ENCODE measurements around the gene RAE1. TPM values are rescaled to one million over a fixed set of nuclear protein-coding genes. Genes with fewer than 3 reads are reported as not detected.
"Not testable (repeated sequence)": the region's sequence is repeated elsewhere in the genome, so short reads cannot be mapped to it uniquely, and the experiment has no call there.

Gene RAE1
- total RNA-seq, 1 experiment from 2014 or later: 62.6 TPM

DNA sequence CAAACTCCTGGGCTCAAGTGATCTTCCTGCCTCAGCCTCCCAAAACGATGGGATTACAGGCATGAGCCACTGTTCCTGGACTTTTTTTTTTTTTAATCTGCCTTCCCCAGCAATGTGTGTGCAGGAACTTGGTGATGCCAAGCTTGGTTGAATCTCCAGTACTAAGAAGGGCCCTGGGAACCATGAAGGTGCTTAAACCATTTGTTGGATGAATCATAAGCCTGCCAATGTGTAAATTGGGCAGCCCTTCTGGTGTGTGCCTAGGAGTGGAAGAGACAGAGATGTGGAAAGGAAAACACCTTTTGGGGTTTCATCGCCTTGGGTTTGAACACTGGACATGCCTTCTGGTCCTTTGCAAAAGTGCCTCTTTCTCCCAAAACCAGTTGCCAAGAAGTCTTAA is 28.6 kb upstream of the RAE1 start:
- in situ Hi-C loops (cut with HindIII; ENCODE audit: low pct_unique_long_range_greater_than_20kb, low sequenced_read_pairs): no loop called here
- DNase-seq (ENCODE audit: low read depth, low spot score): no peak

GRCh38 chr20:57323034-57323433 is 28.0 kb upstream of the RAE1 start:
- DNase-seq (ENCODE audit: low read depth, low spot score): no peak
- in situ Hi-C loops (cut with HindIII; ENCODE audit: low pct_unique_long_range_greater_than_20kb, low sequenced_read_pairs): no loop called here

- in situ Hi-C loops (cut with HindIII; ENCODE audit: low pct_unique_long_range_greater_than_20kb, low sequenced_read_pairs): no loop called here
- DNase-seq (ENCODE audit: low read depth, low spot score): no peak
Measured at GRCh38 chr20:57325632-57326356, 25.3 kb upstream of the RAE1 start.

DNA sequence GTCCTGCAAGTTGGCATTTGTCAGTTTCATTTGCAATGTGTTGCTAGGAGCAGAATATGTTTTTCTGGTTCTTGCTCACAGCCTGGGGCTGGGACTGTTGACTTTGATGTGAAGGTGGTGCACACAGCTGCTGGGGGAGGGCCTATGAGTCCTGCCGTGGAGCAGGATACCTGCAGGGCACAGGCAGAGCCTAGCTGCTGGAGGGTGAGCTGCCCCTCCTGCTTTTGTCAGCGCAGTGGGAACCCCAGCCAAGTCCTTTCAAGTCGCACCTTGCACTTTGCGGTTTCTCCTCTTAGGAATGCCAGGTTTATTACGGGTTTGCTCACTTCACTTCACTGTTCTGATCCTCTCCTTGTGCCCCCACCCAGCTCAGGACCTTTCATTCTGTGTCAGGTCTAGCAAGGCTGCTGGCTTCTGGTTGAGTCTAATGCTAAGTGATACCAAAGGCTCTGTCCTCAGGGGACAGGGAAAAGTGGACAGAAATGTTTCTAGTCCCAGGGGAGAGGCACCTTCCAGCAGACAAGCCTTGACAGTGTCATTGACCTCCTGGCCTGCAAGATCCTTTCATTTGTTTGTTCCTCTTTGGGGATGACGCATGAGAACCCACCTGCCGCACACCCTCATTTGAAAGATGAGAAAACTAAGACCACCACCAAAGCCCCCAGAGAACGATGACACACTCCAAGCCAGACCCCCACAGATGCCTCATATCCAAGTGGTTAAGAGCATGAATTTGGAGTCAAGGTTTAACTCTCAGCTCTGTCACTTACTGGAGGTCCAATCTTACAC is 24.2 kb upstream of the RAE1 start:
- in situ Hi-C loops (cut with HindIII; ENCODE audit: low pct_unique_long_range_greater_than_20kb, low sequenced_read_pairs): no loop called here

DNA sequence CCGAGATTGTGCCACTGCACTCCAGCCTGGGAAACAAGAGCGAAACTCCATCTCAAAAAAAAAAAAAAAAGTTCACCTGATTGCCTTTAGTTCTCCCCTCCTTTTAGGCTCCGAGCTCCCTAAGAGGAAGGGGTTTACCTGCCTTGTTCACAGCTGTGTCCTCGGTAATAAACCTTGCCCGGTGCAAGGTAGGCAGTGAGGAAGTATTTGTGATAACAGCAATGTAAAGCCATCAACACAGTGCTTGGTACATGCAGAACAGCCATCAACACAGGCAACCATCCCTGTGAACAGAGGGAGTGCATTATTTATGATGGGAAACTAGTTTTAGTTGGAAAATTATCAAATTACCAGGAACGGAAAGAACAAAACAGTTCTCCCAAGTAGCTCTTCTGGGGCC is 23.2 kb upstream of the RAE1 start:
- in situ Hi-C loops (cut with HindIII; ENCODE audit: low pct_unique_long_range_greater_than_20kb, low sequenced_read_pairs): no loop called here
- DNase-seq (ENCODE audit: low read depth, low spot score): no peak

More for the DNA sequence above, 24.2 kb upstream of the RAE1 start:
- no peak for DNase-seq (ENCODE audit: low read depth, low spot score)

DNA sequence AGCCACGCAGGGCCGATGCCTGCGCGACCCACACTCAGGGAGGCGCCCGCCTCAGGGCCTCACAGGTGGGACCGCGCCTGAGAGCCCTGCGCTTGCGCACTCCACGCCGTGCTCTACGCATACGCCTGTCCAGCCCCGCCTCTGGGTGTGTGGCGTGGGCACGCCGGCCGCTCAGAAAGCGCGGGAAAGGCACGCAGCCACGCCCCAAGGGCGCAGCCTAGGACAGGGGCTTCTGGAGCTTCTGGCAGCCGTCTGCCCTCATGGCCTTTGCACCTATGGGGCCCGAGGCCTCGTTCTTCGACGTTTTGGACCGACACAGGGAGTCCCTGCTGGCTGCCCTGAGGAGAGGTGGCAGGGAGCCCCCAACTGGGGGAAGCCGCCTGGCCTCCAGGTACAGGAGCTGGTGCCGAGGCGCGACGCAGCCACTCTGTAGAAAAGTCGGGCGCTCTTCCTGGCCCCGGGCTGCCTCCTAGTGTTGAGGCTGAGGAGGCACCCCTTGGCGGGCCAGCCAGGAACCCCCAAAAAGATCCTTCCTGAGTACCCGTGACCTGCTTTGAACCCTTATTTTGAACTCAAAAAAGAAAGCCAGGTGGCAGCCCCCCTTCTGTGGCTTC is 21.3 kb upstream of the RAE1 start, which contains the start of gene SPO11:
TSS of gene SPO11 (plus strand) at position 196 of the 614 bp plus-strand sequence. CDS start at position 261, 65 bp downstream.
- DNase-seq (ENCODE audit: low read depth, low spot score): no peak

GRCh38 chr20:57330998-57331397 is 20.1 kb upstream of the RAE1 start:
- peak; percentile 80 for DNase-seq (ENCODE audit: low read depth, low spot score)
- in situ Hi-C loops (cut with HindIII; ENCODE audit: low pct_unique_long_range_greater_than_20kb, low sequenced_read_pairs): no loop called here

More for the DNA sequence above, 21.3 kb upstream of the RAE1 start, which contains the start of gene SPO11:
- in situ Hi-C loops (cut with HindIII; ENCODE audit: low pct_unique_long_range_greater_than_20kb, low sequenced_read_pairs): no loop called here

DNA sequence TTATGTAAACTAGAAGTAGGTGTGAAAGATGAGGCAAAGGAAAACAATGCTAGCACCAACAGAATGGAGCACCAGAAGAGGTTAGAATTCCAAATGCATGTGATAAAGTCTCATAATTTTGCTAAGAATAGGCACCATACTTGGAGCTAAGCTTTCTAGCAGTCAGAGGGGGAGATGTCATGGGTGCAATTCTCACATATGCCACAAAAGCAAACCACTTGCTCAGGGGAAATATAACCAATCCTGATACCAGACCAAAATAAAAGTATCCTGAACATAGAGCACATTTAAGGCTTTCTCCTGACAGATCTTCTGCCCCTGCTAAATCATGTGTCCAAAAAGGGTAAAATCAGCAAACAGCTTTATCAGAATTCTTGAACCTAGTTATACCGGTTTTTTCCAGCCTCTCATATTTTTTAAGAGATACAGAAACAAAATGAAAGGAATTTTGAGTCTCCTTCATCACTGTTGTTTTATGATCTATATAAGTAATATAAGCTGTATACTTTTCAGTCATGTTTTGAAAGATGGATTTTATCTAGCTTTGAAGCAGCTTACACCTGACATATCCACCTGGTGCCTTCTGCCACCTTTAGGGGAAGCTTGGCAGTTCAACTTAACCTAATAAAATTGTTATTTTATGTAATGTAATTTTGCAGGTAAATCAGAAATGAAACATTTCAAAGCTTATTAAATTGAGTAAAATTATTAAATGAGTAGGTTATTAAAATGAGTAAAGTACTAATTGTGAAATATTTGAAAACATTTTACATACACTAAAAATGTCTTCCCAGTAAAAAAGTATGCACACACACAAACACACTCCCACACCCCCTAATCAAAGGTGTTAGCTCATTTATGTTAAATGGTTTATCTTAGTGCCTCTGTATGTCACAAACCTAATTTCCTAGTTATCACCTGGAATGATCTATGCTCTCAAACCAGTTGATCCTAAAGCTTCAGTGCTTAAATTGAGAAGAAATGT is 18.7 kb upstream of the RAE1 start:
- in situ Hi-C loops (cut with HindIII; ENCODE audit: low pct_unique_long_range_greater_than_20kb, low sequenced_read_pairs): no loop called here
- peak; percentile 38 for DNase-seq (ENCODE audit: low read depth, low spot score)

DNA sequence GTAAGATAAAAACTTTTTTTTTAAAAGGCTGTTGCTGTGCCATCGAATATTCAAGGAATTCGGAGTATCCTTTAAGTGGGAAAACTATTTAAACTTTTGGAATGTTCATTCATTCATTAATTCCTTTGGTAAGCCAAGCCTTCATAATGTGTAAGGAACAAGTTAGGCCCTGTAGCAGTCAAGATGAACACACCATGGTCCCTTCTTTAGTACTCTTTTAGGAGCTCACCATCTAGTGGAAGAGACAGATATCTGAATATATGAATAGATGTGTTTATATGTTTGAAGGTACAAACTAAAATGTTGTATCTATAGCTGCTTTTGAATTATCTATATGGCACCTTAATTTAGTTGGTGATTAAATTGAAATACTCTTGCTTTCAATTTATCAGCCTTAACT is 15.7 kb upstream of the RAE1 start:
- in situ Hi-C loops (cut with HindIII; ENCODE audit: low pct_unique_long_range_greater_than_20kb, low sequenced_read_pairs): no loop called here
- peak; percentile 72 for DNase-seq (ENCODE audit: low read depth, low spot score)

DNA sequence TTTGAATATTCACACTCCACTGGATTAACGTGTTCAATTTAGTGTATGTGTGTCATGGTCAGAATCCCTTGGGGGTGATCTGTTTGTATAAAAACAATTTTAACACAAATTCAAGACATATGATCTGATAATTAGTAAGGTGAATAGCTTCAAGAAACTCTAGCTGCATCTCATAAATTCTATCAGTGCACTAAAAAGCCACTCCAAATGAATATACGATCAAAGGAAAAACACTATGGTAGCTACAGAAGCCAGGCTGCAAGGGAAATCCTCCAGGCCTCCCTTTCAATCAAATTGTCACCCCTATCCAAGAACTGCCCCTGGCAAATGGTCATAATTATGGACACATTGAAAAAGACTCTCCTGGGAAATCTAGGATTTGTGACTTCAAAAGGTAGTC is 9.4 kb upstream of the RAE1 start:
- DNase-seq (ENCODE audit: low read depth, low spot score): no peak
- in situ Hi-C loops (cut with HindIII; ENCODE audit: low pct_unique_long_range_greater_than_20kb, low sequenced_read_pairs): no loop called here

- in situ Hi-C loops (cut with HindIII; ENCODE audit: low pct_unique_long_range_greater_than_20kb, low sequenced_read_pairs): no loop called here
- no peak for DNase-seq (ENCODE audit: low read depth, low spot score)
Measured at GRCh38 chr20:57342829-57343228, 8.2 kb upstream of the RAE1 start.

- in situ Hi-C loops (cut with HindIII; ENCODE audit: low pct_unique_long_range_greater_than_20kb, low sequenced_read_pairs): no loop called here
- peak; percentile 81 for DNase-seq (ENCODE audit: low read depth, low spot score)
Measured at GRCh38 chr20:57346477-57346876, 4.6 kb upstream of the RAE1 start.

DNA sequence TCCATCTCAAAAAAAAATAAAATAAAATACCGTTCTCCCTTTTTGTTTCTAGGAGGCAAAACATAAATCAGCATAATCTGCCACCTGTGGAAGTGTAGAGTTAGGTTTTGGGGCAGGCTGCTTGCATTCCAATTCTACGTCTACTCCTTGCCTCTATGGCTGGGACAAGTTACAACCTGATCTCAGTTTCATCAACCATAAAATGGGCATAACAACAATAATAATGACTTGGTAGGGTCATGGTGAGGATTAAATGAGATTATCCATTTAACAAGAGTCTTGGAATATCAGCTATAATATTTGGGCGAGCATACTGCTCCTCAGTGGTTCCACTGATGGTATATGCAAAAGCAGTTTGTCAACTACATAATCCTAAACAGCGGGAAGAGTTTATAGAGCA is 3.7 kb upstream of the RAE1 start:
- in situ Hi-C loops (cut with HindIII; ENCODE audit: low pct_unique_long_range_greater_than_20kb, low sequenced_read_pairs): no loop called here

DNA sequence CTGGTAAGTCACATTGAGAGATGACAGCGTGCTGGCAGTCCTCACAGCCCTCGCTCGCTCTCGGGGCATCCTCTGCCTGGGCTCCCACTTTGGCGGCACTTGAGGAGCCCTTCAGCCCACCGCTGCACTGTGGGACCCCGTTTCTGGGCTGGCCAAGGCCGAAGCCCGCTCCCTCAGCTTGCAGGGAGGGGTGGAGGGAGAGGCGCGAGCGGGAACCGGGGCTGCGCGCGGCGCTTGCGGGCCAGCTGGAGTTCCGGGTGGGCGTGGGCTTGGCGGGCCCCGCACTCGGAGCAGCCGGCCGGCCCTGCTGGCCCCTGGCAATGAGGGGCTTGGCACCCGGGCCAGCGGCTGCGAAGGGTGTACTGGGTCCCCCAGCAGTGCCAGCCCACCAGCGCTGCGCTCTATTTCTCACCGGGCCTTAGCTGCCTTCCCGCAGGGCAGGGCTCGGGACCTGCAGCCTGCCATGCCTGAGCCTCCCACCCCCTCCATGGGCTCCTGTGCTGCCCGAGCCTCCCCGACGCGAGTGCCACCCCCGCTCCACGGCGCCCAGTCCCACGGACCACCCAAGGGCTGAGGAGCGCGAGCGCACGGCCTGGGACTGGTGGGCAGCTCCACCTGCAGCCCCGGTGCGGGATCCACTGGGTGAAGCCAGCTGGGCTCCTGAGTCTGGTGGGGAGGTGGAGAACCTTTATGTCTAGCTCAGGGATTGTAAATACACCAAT is 2.7 kb upstream of the RAE1 start:
- in situ Hi-C loops (cut with HindIII; ENCODE audit: low pct_unique_long_range_greater_than_20kb, low sequenced_read_pairs); DNase-seq (ENCODE audit: low read depth, low spot score): not testable (repeated sequence)

More for the DNA sequence above, 3.7 kb upstream of the RAE1 start:
- DNase-seq (ENCODE audit: low read depth, low spot score): no peak

GRCh38 chr20:57348922-57349574 is 2.0 kb upstream of the RAE1 start:
- in situ Hi-C loops (cut with HindIII; ENCODE audit: low pct_unique_long_range_greater_than_20kb, low sequenced_read_pairs); DNase-seq (ENCODE audit: low read depth, low spot score): not testable (repeated sequence)

DNA sequence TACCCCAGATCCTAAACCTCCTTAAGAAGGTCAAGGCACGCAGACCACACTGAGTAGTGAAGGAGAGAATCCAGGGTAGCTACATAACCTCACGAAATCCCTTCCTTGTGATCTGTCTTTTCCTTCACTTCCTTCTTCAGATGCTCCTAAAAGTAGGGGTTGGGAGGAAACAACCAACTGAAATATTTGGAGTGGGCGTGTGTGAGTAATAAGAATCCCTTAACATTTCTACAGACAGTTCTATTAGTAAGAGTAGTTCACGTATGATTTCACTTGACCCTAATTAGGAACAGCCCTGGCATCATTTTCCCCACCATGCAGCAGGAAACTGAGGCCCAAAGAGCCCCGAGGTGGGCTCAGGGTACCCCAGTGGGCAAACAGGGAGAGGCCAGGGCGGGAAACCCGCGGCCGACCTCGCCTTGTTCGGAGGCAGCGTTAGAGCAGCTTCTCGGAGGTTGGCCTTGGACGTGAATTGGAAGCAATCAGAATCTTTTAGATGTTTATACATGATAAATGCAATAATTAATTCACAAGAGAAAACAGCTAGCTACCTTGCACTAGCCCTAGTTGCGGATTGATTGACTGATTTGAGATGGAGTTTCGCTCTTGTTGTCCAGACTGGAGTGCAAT is 859 bp upstream of the RAE1 start:
- DNase-seq (ENCODE audit: low read depth, low spot score): no peak
- in situ Hi-C loops (cut with HindIII; ENCODE audit: low pct_unique_long_range_greater_than_20kb, low sequenced_read_pairs): no loop called here

All from SK-MEL-5 (cell line).